Measurements from ENCODE around the gene SP2. TPM values are rescaled to one million over a fixed set of nuclear protein-coding genes. Genes with fewer than 3 reads are reported as not detected.
A peak's percentile ranks its signal among the peaks of the same experiment; 100 is the strongest.

SP2 gene
- total RNA-seq, 1 donor from 2014 or later: 1.6 TPM

- peak overlapping the region; percentile 85 for H3K4me3 Mint-ChIP-seq
- peak overlapping the region; percentile 47 for H3K27ac Mint-ChIP-seq
- H3K27ac ChIP-seq: no peak overlapping the region
Measured at GRCh38 chr17:47942096-47942510, 46.1 kb downstream of the SP2 start.

GRCh38 chr17:47942568-47942967, 46.5 kb downstream of the SP2 start:
- no peak overlapping the region for H3K4me2 ChIP-seq
- H3K79me2 ChIP-seq (ENCODE audit: low read depth): no peaks in the 10 kb centered on the region
- H4K20me1 ChIP-seq (ENCODE audit: low read depth): no peaks in the 10 kb centered on the region
- no peak for TF ChIP-seq EZH2 (IDR thresholded peaks at IDR 0.05)
- TF ChIP-seq CTCF (IDR thresholded peaks at IDR 0.05): no peak
- no peak for TF ChIP-seq EZH2phosphoT487 (IDR thresholded peaks at IDR 0.05)
- no peak overlapping the region for H2AFZ ChIP-seq (replicated peaks)
- peaks cover 8% of the 10 kb centered on the region for H3K4me1 Mint-ChIP-seq
- peaks cover 2% of the 10 kb centered on the region for H3K36me3 Mint-ChIP-seq
- H3K27ac ChIP-seq: no peak overlapping the region
- no peaks in the 10 kb centered on the region for H3K4me1 ChIP-seq
- H3K27me3 Mint-ChIP-seq (ENCODE audit: insufficient read depth, low read depth): no peaks in the 10 kb centered on the region
- peaks cover 11% of the 10 kb centered on the region for H3K27me3 ChIP-seq
- DNase-seq (ENCODE audit: low spot score): no peak
- H3K9me3 ChIP-seq (ENCODE audit: low read depth): no peaks in the 10 kb centered on the region
- H3K9ac ChIP-seq: no peak overlapping the region
- H3K4me3 ChIP-seq: no peak overlapping the region
- H3K27ac Mint-ChIP-seq: no peak overlapping the region
- H3K4me3 Mint-ChIP-seq: peak overlapping the region; percentile 85
- no peaks in the 10 kb centered on the region for H3K36me3 ChIP-seq
- H3K9me3 Mint-ChIP-seq: no peaks in the 10 kb centered on the region
- no peaks in the 10 kb centered on the region for H3F3A ChIP-seq (ENCODE audit: low read depth)

More at GRCh38 chr17:47942096-47942510, 46.1 kb downstream of the SP2 start:
- no peaks in the 10 kb centered on the region for H4K20me1 ChIP-seq (ENCODE audit: low read depth)
- peaks cover 11% of the 10 kb centered on the region for H3K27me3 ChIP-seq
- no peak overlapping the region for H3K9ac ChIP-seq
- DNase-seq (ENCODE audit: low spot score): no peak
- H3F3A ChIP-seq (ENCODE audit: low read depth): no peaks in the 10 kb centered on the region
- H3K4me2 ChIP-seq: peak overlapping the region; percentile 75
- H3K9me3 ChIP-seq (ENCODE audit: low read depth): no peaks in the 10 kb centered on the region
- no peaks in the 10 kb centered on the region for H3K79me2 ChIP-seq (ENCODE audit: low read depth)
- peak overlapping the region; percentile 50 for H3K4me3 ChIP-seq
- Mint-ChIP-seq H3K27me3 (ENCODE audit: insufficient read depth, low read depth) (no peaks in the 10 kb centered on the region), H3K36me3 (peaks cover 2% of the 10 kb centered on the region), H3K9me3 (no peaks in the 10 kb centered on the region), H3K4me1 (peaks cover 8% of the 10 kb centered on the region)
- TF ChIP-seq EZH2phosphoT487 (IDR thresholded peaks at IDR 0.05): no peak
- no peak for TF ChIP-seq EZH2 (IDR thresholded peaks at IDR 0.05)
- no peak for TF ChIP-seq CTCF (IDR thresholded peaks at IDR 0.05)
- no peak overlapping the region for H2AFZ ChIP-seq (replicated peaks)
- no peaks in the 10 kb centered on the region for H3K4me1 ChIP-seq
- H3K36me3 ChIP-seq: no peaks in the 10 kb centered on the region

GRCh38 chr17:47945080-47945479, 49.0 kb downstream of the SP2 start:
- Mint-ChIP-seq H3K9me3 (no peaks in the 10 kb centered on the region), H3K4me1 (peaks cover 17% of the 10 kb centered on the region), H3K27ac (peak overlapping the region; percentile 8), H3K27me3 (ENCODE audit: insufficient read depth, low read depth) (no peaks in the 10 kb centered on the region), H3K4me3 (no peak overlapping the region), H3K36me3 (peaks cover 2% of the 10 kb centered on the region)
- H4K20me1 ChIP-seq (ENCODE audit: low read depth): no peaks in the 10 kb centered on the region
- H3F3A ChIP-seq (ENCODE audit: low read depth): no peaks in the 10 kb centered on the region
- no peak for DNase-seq (ENCODE audit: low spot score)
- no peaks in the 10 kb centered on the region for H3K79me2 ChIP-seq (ENCODE audit: low read depth)
- TF ChIP-seq EZH2 (IDR thresholded peaks at IDR 0.05): no peak
- TF ChIP-seq CTCF (IDR thresholded peaks at IDR 0.05): no peak
- no peak for TF ChIP-seq EZH2phosphoT487 (IDR thresholded peaks at IDR 0.05)
- H3K4me1 ChIP-seq: peaks cover 5% of the 10 kb centered on the region
- H3K4me3 ChIP-seq: no peak overlapping the region
- no peaks in the 10 kb centered on the region for H3K36me3 ChIP-seq
- no peak overlapping the region for H3K4me2 ChIP-seq
- H2AFZ ChIP-seq (replicated peaks): no peak overlapping the region
- H3K27me3 ChIP-seq: peaks cover 16% of the 10 kb centered on the region
- no peak overlapping the region for H3K27ac ChIP-seq
- no peaks in the 10 kb centered on the region for H3K9me3 ChIP-seq (ENCODE audit: low read depth)
- no peak overlapping the region for H3K9ac ChIP-seq

Measured in neural progenitor cell (in vitro differentiated cells).